ENCODE measurements around the gene TOMM6.
A peak's percentile ranks its signal among the peaks of the same experiment; 100 is the strongest.
"Not testable (repeated sequence)": the region's sequence is repeated elsewhere in the genome, so short reads cannot be mapped to it uniquely, and the experiment has no call there.

Gene TOMM6

DNA sequence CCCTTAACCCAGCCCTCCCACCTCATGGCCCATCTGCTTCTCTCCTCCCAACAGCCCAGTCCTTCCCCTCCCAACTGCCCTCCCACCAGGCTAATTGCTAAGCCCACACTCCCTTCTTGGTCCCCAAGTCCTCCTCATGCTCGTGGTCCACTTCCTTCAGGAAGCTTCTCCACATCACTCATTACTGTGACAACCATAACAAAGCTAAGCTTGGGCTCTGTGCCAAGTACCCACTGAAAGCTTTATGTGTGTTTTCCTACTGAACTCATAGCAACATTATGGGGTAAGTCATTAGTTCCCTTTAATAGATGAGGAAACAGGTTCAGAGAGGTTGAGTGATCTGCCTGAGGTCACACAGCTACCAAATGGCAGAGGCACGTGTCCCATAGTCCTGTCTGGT is 24.0 kb upstream of the TOMM6 start:
- no peak for DNase-seq (ENCODE audit: low spot score)

DNA sequence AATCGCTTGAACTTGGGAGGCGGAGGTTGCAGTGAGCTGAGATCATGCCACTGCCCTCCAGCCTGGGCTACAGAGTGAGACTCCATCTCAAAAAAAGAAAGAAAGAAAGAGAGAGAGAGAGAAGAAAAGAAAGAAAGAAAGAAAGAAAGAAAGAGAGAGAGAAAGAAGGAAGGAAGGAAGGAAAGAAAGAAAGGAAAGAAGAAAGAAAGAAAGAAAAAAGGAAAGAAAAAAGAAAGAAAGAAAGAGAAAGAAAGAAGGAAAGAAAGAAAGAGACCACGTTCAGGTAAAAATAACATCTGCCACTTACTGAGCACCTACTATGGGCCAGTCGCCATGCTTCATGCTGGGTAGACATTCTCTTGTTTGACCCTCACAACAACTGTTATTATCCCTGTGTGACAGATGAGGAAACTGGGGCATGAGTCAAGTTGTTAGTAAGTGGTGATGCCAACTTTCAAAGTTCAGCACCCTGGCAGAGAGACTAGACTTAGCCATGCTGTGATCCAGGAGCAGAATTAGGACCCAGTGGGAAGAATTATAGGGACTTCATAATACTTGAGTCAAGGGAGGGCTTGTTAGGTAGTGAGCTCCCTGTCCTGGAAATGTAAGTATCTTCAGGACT is 21.3 kb upstream of the TOMM6 start:
- DNase-seq (ENCODE audit: low spot score): not testable (repeated sequence)

DNA sequence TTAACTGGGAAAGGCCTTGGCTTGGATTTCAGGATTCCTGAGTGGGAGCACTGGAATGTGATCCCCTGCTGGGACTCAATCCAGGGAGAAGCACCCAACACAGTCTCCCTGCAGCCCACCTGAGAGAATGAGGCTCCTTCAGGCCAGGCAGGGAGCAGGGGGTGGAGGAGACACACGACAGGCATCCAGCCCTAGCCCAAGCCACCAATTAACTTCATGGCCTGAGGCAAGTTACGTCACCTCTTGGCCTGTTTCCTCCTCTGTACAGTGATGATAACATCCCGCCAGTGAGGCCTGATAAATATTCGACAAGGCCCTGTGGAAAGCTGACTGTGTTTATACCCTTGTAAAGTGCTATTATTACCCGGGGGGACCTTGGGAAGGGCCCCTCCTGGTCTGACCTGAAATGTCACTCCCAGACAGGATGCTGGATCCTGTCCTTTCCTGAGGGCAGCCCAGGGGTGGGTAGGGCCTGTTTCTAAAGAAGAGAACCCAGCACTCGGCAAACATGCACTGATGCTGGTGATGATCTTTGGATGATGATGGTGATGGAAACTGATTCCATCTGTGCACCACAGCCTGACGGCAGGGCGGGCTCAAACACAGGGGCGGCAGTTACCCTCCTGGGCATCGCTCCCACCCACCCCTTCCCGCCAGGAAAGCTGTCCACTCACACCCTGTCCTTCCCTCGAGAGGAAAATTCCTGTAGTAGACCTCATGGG is 20.2 kb upstream of the TOMM6 start:
- DNase-seq (ENCODE audit: low spot score): no peak

GRCh38 chr6:41768545-41769308 is 18.8 kb upstream of the TOMM6 start:
- no peak for DNase-seq (ENCODE audit: low spot score)

GRCh38 chr6:41769376-41769775 is 18.1 kb upstream of the TOMM6 start:
- no peak for DNase-seq (ENCODE audit: low spot score)

DNA sequence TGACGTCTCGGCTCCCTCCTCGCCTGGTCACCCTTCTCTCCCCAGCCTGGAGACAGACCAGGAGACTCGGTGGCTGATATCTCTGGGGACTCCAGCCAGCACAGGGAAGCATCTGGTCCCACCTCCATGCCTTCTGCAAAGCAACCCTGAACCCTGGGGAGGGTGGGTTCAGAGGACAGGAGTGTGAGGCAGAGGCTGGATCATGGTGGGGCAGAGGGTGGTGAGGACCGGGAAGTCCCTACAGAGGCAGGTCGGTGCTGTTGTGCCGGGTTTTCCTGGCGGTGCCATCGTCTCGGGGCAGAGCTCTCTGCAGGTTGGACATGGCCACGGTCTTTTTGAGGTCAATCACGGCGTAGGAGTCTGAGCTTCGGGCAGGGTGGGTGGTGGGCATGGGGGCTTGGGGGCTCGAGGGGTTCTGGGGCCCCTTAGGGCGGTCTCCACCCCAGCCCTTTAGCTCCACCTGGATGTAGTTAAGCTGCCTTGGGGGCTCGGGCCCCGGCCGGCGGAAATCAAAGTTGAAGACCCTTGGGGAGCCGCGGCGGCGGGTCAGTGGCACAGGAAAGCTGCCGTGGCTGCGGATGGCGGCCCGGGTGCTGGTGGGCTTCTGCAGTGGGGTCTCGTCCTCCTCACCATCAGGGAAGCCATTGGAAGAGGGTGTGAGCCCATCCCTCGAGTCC is 17.0 kb upstream of the TOMM6 start:
- DNase-seq (ENCODE audit: low spot score): no peak

- no peak for DNase-seq (ENCODE audit: low spot score)
These were observed 16.2 kb upstream of the TOMM6 start for GRCh38 chr6:41771058-41771983.

DNA sequence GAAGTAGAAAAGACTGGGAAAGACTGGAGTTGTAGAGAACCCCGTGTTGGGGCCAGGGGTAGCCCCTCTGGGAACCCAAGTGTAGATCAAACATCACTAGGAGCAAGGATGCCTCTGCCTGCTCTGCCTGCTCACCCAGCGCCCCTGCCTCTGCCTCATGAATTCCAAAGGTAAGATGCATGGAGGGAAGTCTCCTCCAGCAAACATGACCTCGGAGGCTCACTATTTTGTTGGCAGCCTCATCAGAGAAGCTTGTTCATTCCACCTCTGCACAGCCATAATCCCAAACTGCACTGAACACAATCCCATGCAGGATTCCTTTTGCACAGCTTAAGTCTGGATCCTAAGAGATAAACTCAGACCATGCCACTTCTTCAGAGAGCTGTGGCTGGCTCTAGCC is 12.7 kb upstream of the TOMM6 start:
- DNase-seq (ENCODE audit: low spot score): no peak

- DNase-seq (ENCODE audit: low spot score): no peak
These were observed 12.1 kb upstream of the TOMM6 start for GRCh38 chr6:41775293-41775882.

- DNase-seq (ENCODE audit: low spot score): no peak
These were observed 9.8 kb upstream of the TOMM6 start for GRCh38 chr6:41777551-41778285.

GRCh38 chr6:41778895-41779294 is 8.6 kb upstream of the TOMM6 start:
- no peak for DNase-seq (ENCODE audit: low spot score)

GRCh38 chr6:41779336-41779735 is 8.2 kb upstream of the TOMM6 start:
- no peak for DNase-seq (ENCODE audit: low spot score)

DNA sequence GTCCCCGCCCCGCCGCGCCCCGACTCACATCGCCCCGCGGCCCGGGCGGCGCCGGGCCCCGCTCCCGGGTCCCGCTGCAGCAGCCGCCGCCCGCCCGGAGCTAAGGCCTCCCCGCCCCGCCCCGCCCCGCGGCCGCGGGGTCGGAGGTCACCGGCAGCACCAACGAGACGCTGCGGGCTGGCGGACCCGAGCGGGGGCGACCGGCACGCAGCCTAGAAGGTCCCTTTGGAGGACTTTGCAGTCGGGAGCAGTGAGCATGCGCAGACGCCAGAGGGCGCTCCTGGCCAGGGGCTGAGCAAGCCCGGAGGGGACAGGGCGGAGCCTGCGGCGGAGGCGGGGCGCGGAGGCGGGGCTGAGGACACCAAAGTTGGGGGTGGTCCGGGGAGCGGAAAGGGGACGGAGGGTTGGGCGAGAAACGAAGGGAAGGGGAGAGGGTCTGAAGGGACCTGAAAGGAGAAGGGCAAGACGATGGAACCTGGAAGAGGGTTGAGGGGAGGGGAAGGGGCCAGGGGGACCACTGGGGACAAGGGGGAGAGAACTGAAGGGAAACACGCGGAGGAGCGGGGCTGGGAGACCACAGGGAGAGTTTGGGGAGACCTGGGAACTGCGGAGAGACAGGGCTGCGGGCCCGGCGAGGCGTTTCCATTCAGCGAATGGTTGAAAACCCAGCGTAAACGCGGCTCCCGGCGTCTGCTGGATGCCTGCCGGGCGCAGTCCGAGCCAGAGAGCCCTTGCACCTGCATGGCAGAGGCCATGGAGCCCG is 7.5 kb upstream of the TOMM6 start, which contains the start of gene FRS3:
FRS3 (minus strand) TSS at position 113 of the 763 bp plus-strand sequence. CDS start 2,913 bp downstream, outside the sequence.
- peak; percentile 97 for DNase-seq (ENCODE audit: low spot score)

DNA sequence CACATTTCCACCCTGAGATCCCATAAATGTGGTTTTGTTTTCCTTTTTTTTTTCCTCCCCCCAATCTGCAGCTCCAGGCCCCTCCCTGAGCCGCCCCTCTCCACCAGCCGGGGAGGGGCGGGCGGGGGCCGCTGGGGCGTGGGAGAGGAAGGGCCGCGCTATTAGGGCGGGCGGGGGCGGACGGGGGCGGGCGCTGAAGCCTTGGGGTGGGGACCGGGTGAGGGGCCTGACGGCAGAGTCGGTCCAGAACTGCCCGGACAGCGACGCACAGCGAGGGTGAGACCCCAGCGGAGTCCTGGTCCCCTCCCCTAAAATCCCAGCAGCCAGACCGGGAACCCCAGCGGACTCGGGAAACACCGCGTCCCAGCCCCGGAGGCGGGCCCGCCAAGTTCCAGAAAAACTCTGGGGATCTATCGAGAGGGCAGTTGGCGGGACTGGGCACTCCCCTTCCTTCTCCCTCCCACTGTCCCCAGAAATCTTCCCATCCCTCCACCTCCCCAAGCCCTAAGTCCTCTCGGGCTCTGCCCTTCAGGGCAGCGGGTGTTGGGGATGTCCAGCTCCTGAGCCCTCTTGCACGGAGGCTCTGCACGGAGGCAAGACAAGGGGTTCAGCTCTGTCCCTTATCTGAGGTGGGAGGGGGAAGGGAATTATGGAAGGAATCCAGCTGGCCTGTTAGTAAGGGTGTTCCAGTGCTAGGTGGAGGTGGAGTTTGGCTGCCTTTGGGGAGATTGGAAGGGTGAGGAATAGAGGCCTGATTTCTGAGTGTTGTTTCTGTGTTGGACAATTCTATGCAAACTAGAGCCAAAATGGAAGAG is 6.7 kb upstream of the TOMM6 start, which contains the start of gene PRICKLE4:
PRICKLE4 (plus strand) TSS at position 232 of the 815 bp plus-strand sequence. CDS start 2,692 bp downstream, outside the sequence.
- DNase-seq (ENCODE audit: low spot score): peak; percentile 43

DNA sequence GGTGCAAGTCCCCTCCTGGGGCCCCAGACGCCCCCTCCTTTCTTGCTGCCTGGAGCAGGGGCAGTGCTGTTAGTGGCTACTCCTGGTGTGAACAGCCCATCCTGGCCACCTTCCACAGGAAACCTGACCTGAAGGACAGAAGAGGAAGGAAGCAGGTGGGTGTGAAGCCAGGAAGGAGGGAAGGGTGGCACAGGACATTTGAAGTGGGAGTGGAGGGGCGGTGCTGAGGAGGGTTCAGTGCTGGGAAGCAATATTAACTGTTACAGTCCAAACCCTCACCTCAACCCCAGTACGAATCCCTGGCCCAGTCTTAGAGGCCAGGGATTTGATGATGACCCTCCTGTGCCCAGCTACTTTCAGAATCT is 6.1 kb upstream of the TOMM6 start:
- no peak for DNase-seq (ENCODE audit: low spot score)

DNA sequence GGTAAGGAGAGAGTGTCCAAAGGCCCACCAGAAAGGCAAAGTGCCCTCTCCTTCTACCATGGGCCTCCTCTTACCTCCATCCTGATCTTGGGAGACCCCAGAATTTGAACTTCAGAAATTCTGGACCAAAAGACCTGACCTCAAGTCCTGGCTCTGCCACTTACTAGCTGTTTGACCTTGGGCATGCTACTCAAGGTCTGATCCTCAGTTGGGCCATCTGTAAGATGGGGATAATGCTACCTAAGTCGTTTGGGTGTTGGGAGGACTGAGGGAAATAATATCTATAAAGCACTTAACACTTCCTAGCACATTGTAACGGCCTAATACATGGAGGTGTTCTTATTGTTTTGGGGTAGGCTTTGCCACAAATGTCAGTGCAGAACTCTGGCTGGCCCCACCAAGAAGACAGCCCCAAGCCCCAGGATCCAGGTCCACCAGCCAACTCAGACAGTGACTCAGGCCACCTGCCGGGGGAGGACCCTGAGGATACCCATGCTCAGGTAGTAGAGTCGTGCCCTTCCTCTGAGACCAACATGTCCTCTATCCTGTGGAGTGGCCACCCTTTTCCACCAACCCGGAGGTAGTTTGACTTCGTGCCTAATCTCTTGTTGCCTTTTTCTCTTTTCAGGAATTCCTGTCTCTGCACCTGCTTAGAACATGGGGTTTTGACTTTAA is 4.3 kb upstream of the TOMM6 start:
- no peak for DNase-seq (ENCODE audit: low spot score)

DNA sequence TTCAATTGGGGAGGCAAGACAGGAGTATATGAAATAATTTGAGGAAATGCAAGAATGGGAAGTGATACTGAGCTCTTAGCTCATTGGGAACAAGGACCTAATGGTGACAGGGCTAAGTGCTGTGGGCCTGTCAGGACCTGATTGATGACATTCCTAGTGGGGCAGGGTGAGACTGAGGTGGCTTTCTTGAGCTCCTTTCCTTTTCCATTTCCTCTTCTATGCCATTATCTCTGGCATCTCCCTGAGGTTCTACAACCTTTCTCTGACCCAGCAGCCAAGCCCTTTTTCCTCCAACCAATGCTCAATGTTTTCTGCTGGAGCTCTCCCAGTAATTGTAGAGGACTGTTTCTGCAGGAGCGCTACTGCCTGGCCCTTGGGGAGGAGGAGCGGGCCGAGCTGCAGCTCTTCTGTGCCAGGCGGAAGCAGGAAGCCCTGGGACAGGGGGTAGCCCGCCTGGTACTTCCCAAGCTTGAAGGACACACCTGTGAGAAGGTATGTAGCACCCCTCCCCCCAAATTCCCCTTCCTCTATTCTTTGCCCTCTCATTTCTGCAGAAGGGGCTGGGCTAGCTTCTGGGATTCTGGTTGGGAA is 2.8 kb upstream of the TOMM6 start:
- DNase-seq (ENCODE audit: low spot score): no peak

GRCh38 chr6:41785254-41785653 is 2.2 kb upstream of the TOMM6 start:
- no peak for DNase-seq (ENCODE audit: low spot score)
